Stimulated activated CD4-positive, alpha-beta T cell treated with anti-CD3 and anti-CD28 coated beads, TNF-alpha, amount 100 ng/mL, for 24 hours (primary cell): ENCODE measurements around the gene SLCO3A1.

ENCODE experiments used
- DNase-seq, 3 experiments: peaks; one replicate each; pipeline ENCODE4 v3.0.0-alpha.2; 2020; ENCODE audit warnings: low read depth in 3 of 3

SLCO3A1 gene

GRCh38 chr15:91882858-91883586, 29.5 kb downstream of the SLCO3A1 start:
- DNase-seq: no peak

- DNase-seq: no peak
Measured at GRCh38 chr15:91884606-91885005, 31.1 kb downstream of the SLCO3A1 start.

- no peak for DNase-seq
Measured at GRCh38 chr15:91885054-91885453, 31.5 kb downstream of the SLCO3A1 start.

GRCh38 chr15:91885714-91886270, 32.3 kb downstream of the SLCO3A1 start:
- peak in 1 of 3 experiments; percentile 9 for DNase-seq

GRCh38 chr15:91886878-91887277, 33.4 kb downstream of the SLCO3A1 start:
- DNase-seq: no peak

- no peak for DNase-seq
Measured at GRCh38 chr15:91887321-91887720, 33.8 kb downstream of the SLCO3A1 start.

GRCh38 chr15:91887921-91888373, 34.4 kb downstream of the SLCO3A1 start:
- no peak for DNase-seq

- no peak for DNase-seq
Measured at GRCh38 chr15:91889111-91889815, 35.8 kb downstream of the SLCO3A1 start.

- no peak for DNase-seq
Measured at GRCh38 chr15:91890614-91891013, 37.1 kb downstream of the SLCO3A1 start.

- DNase-seq: no peak
Measured at GRCh38 chr15:91891101-91891500, 37.6 kb downstream of the SLCO3A1 start.

- DNase-seq: no peak
Measured at GRCh38 chr15:91891788-91892345, 38.4 kb downstream of the SLCO3A1 start.

- DNase-seq: no peak
Measured at GRCh38 chr15:91892436-91892835, 38.9 kb downstream of the SLCO3A1 start.

- no peak for DNase-seq
Measured at GRCh38 chr15:91894606-91895005, 41.1 kb downstream of the SLCO3A1 start.

GRCh38 chr15:91895051-91895450, 41.5 kb downstream of the SLCO3A1 start:
- no peak for DNase-seq

GRCh38 chr15:91896341-91897055, 43.0 kb downstream of the SLCO3A1 start:
- DNase-seq: no peak

GRCh38 chr15:91897585-91898372, 44.3 kb downstream of the SLCO3A1 start:
- DNase-seq: no peak

- DNase-seq: no peak
Measured at GRCh38 chr15:91898843-91899242, 45.3 kb downstream of the SLCO3A1 start.

- no peak for DNase-seq
Measured at GRCh38 chr15:91904942-91905341, 51.4 kb downstream of the SLCO3A1 start.

- DNase-seq: no peak
Measured at GRCh38 chr15:91908391-91908790, 54.9 kb downstream of the SLCO3A1 start.

GRCh38 chr15:91909111-91909510, 55.6 kb downstream of the SLCO3A1 start:
- no peak for DNase-seq

GRCh38 chr15:91909574-91909973, 56.1 kb downstream of the SLCO3A1 start:
- DNase-seq: no peak
